BLaER1 treated with 17β-estradiol and CSF1 and Interleukin-3, amounts not matched to agents 10 nM and 100 nM (cell line): ENCODE measurements around the gene PCED1A.

Source experiments
- H3K27ac ChIP-seq, 11 experiments: shearing (Covaris generic); formaldehyde crosslinking; 2 replicates each; pipeline ENCODE4 v1.8.1; 2022
- H3K27me3 ChIP-seq, 11 experiments: shearing (Covaris generic); formaldehyde crosslinking; 2 replicates each; pipeline ENCODE4 v1.8.1; 2022
- H3K36me3 ChIP-seq, 11 experiments: shearing (Covaris generic); formaldehyde crosslinking; 2 replicates each; pipeline ENCODE4 v1.8.1; 2022
- H3K4me1 ChIP-seq, 10 experiments: shearing (Covaris generic); formaldehyde crosslinking; 2 replicates each; pipeline ENCODE4 v1.8.1; 2022
- H3K4me2 ChIP-seq, 11 experiments: shearing (Covaris generic); formaldehyde crosslinking; 2 replicates each; pipeline ENCODE4 v1.8.1; 2022
- H3K4me3 ChIP-seq, 10 experiments: shearing (Covaris generic); formaldehyde crosslinking; 2 replicates each; pipeline ENCODE4 v1.8.1; 2022
- H3K9ac ChIP-seq, 11 experiments: shearing (Covaris generic); formaldehyde crosslinking; 2 replicates each; pipeline ENCODE4 v1.8.1; 2022
- H3K9me3 ChIP-seq, 11 experiments: shearing (Covaris generic); formaldehyde crosslinking; replicated peaks in 1 of 11; 2 replicates each; pipeline ENCODE4 v1.8.1; 2022
- H4K20me1 ChIP-seq, 11 experiments: shearing (Covaris generic); formaldehyde crosslinking; 2 replicates each; pipeline ENCODE4 v1.8.1; 2022
- Cebpa-rat ChIP-seq, 11 experiments: shearing (Covaris generic); IDR thresholded peaks; 2 replicates each; pipeline ENCODE4 v1.8.1; 2022

PCED1A gene, protein sequence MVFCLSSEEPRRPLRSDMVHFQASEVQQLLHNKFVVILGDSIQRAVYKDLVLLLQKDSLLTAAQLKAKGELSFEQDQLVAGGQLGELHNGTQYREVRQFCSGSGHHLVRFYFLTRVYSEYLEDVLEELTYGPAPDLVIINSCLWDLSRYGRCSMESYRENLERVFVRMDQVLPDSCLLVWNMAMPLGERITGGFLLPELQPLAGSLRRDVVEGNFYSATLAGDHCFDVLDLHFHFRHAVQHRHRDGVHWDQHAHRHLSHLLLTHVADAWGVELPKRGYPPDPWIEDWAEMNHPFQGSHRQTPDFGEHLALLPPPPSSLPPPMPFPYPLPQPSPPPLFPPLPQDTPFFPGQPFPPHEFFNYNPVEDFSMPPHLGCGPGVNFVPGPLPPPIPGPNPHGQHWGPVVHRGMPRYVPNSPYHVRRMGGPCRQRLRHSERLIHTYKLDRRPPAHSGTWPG

DNA sequence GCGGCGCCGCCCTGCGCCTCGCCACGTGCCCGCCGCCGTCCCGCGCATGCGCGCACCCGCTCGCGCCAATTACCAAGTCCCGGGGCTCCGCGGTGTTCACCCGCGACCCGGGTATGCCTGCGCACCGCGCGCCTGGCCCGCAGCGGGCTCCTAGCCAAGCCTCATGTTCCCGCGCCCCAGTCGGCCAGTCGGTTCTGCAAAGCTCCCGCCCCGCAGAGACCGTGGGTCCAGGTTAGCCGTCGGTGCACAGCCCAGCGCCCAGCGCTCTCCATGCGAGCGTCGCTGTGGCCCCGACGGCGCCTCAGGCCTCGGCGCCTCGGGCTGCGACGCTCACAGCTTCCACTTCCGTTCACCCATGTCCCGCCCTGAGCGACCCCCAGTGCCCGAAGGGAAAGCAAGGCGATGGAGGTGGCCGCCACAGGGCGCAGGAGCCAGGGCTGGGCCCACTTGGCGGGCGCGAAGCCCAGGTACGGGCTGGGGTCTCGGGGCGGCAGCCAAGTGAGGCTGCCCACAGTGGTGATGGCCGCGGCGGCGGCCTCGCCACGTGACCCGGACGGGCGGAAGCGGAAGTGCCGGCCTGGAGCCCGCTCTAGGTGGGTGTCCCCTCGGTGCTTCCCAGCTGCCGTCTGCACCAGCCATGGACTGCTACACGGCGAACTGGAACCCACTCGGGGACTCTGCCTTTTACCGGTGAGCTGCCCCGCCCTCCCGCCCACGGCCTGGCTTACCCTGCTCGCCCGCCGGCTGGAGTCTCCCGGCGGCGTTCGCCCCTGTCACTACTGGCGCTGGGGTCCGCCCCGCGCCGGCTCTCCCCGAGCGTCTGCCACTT, at the start of gene PCED1A, which contains the start of gene VPS16:
Gene PCED1A, minus strand, starts transcription at position 518 of the 829 bp plus-strand sequence. CDS start 743 bp downstream, outside the sequence.
Gene VPS16, plus strand, starts transcription at position 608 of the 829 bp plus-strand sequence. Its CDS starts 30 bp downstream, at position 638.
- Histone ChIP-seq H3K4me2 (peak within 1 kb of the TSS; percentile 86 to 95 (median 91)), H3K4me3 (peak within 1 kb of the TSS; percentile 70 to 89 (median 80)), H3K36me3 (peaks cover 0 to 13% (median 0%) of the 10 kb centered on the region in 11 experiments; a peak in 5 of 22 replicates), H3K27me3 (no peaks in the 10 kb centered on the region), H4K20me1 (peaks cover 0 to 9% (median 0%) of the 10 kb centered on the region in 11 experiments; a peak in 4 of 22 replicates), H3K9ac (peak within 1 kb of the TSS; percentile 76 to 93 (median 88)), H3K9me3 (no peaks in the 10 kb centered on the region), H3K27ac (peak within 1 kb of the TSS; percentile 86 to 98 (median 94)), H3K4me1 (peaks cover 39 to 48% (median 42%) of the 10 kb centered on the region in 10 experiments)
- TF ChIP-seq Cebpa-rat (IDR thresholded peaks at IDR 0.05): no peak

DNA sequence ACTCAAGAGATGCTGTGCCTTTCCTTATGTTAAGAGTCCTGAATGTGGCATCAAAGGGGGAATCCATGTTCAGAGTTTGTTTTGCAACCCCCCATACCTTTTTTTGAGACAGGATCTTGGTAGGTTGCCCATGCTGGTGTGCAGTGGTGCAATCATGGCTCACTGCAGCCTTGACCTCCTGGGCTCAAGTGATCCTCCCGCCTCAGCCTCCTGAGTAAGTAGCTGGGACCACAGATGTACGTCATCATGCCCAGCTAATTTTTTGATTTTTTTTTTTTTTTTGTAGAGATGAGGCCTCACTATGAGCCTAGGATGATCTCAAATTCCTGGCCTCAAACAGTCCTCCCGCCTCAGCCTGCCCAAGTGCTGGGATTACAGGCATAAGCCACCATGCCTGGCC, 49.3 kb upstream of the PCED1A start:
- no peak for TF ChIP-seq Cebpa-rat (IDR thresholded peaks at IDR 0.05)
- Histone ChIP-seq H3K27ac (no peak overlapping the region; a peak in 1 of 22 replicates), H3K27me3 (no peaks in the 10 kb centered on the region), H3K9ac (no peak overlapping the region), H3K9me3 (peaks cover 9 to 37% (median 26%) of the 10 kb centered on the region in 11 experiments), H3K4me3 (no peak overlapping the region), H3K36me3 (peaks cover 9 to 64% (median 29%) of the 10 kb centered on the region in 11 experiments; a peak in 21 of 22 replicates), H3K4me1 (peaks cover 2 to 43% (median 30%) of the 10 kb centered on the region in 10 experiments; a peak in 19 of 20 replicates), H4K20me1 (peaks cover 12 to 80% (median 33%) of the 10 kb centered on the region in 11 experiments; a peak in 17 of 22 replicates), H3K4me2 (peak overlapping the region in 5 of 11 experiments; percentile 5 to 52 (median 47); a peak in 6 of 22 replicates)

- Histone ChIP-seq H3K4me2 (no peak overlapping the region; a peak in 1 of 22 replicates), H3K9me3 (peaks cover 3 to 31% (median 20%) of the 10 kb centered on the region in 11 experiments), H3K4me3 (no peak overlapping the region), H4K20me1 (peaks cover 12 to 85% (median 35%) of the 10 kb centered on the region in 11 experiments; a peak in 17 of 22 replicates), H3K27me3 (no peaks in the 10 kb centered on the region), H3K27ac (no peak overlapping the region), H3K9ac (no peak overlapping the region), H3K36me3 (peaks cover 6 to 59% (median 23%) of the 10 kb centered on the region in 11 experiments; a peak in 21 of 22 replicates), H3K4me1 (peaks cover 7 to 49% (median 36%) of the 10 kb centered on the region in 10 experiments)
- no peak for TF ChIP-seq Cebpa-rat (IDR thresholded peaks at IDR 0.05)
Observed at GRCh38 chr20:2889209-2889608, 48.8 kb upstream of the PCED1A start.

GRCh38 chr20:2888224-2888955, 47.9 kb upstream of the PCED1A start:
- Histone ChIP-seq H3K27ac (no peak overlapping the region), H3K4me3 (no peak overlapping the region), H3K4me1 (peaks cover 13 to 56% (median 41%) of the 10 kb centered on the region in 10 experiments), H3K9me3 (peaks cover 0 to 24% (median 13%) of the 10 kb centered on the region in 11 experiments; a peak in 17 of 22 replicates), H3K9ac (no peak overlapping the region), H4K20me1 (peaks cover 15 to 92% (median 39%) of the 10 kb centered on the region in 11 experiments; a peak in 17 of 22 replicates), H3K27me3 (no peaks in the 10 kb centered on the region), H3K4me2 (peak overlapping the region in 2 of 11 experiments; percentile 4 to 15; a peak in 1 of 22 replicates), H3K36me3 (peaks cover 3 to 51% (median 18%) of the 10 kb centered on the region in 11 experiments; a peak in 19 of 22 replicates)
- TF ChIP-seq Cebpa-rat (IDR thresholded peaks at IDR 0.05): no peak

- H3K9ac ChIP-seq: no peak overlapping the region
- H3K4me2 ChIP-seq: peak overlapping the region in 2 of 11 experiments; percentile 4 to 15; a peak in 2 of 22 replicates
- H4K20me1 ChIP-seq: peaks cover 17 to 94% (median 43%) of the 10 kb centered on the region in 11 experiments; a peak in 17 of 22 replicates
- H3K27me3 ChIP-seq: no peaks in the 10 kb centered on the region
- H3K4me1 ChIP-seq: peaks cover 13 to 56% (median 41%) of the 10 kb centered on the region in 10 experiments
- H3K4me3 ChIP-seq: no peak overlapping the region
- H3K9me3 ChIP-seq: peaks cover 0 to 18% (median 7%) of the 10 kb centered on the region in 11 experiments; a peak in 12 of 22 replicates
- TF ChIP-seq Cebpa-rat (IDR thresholded peaks at IDR 0.05): no peak
- peaks cover 3 to 48% (median 15%) of the 10 kb centered on the region in 11 experiments; a peak in 19 of 22 replicates for H3K36me3 ChIP-seq
- H3K27ac ChIP-seq: no peak overlapping the region
Observed at GRCh38 chr20:2887715-2888114, 47.3 kb upstream of the PCED1A start.

DNA sequence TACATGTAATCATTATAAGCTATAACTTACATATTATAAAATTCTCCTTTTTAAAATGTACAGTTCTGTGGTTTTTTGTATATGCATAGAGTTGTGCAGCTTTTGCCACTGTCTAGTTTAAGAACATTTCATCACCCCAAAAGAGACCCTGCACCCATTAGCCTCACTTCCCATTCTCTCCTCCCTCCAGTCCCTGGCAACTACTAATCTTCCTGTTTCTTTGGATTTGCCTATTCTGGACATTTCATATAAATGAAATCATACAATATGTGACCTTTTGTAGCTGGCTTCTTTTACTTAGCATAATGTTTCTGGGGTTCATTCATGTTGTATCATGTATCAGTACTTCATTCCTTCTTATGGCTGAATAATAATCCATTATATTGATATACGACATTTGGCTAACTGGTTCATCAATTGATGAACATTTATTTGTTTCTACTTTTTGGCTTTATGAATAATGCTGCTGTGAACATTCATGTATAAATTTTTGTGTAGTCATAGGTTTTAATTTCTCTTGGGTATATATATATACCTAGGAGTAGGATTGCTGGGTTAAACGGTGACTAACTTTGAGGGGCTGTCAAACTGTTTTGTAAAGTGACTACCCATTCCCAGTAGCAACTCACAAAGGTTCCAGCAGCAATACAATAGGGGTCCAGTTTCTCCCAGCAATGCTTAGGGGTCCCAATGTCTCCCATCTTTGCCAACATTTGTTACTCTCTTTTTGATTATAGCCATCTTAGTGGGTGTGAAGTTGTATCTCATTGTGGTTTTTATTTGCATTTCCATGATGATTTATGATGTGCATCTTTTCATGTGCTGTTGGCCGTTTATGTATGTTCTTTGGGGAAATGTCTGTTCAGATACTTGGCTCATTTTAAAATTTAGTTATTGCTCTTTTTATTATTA, 43.5 kb upstream of the PCED1A start:
- Histone ChIP-seq H3K4me3 (no peak overlapping the region), H4K20me1 (peaks cover 42 to 92% (median 70%) of the 10 kb centered on the region in 11 experiments; a peak in 20 of 22 replicates), H3K4me1 (peaks cover 8 to 40% (median 24%) of the 10 kb centered on the region in 10 experiments), H3K36me3 (peaks cover 0 to 52% (median 23%) of the 10 kb centered on the region in 11 experiments; a peak in 16 of 22 replicates), H3K27me3 (no peaks in the 10 kb centered on the region), H3K9ac (no peak overlapping the region), H3K4me2 (peak overlapping the region in 9 of 11 experiments; percentile 3 to 61 (median 20); a peak in 10 of 22 replicates), H3K9me3 (no peaks in the 10 kb centered on the region), H3K27ac (no peak overlapping the region)
- no peak for TF ChIP-seq Cebpa-rat (IDR thresholded peaks at IDR 0.05)

DNA sequence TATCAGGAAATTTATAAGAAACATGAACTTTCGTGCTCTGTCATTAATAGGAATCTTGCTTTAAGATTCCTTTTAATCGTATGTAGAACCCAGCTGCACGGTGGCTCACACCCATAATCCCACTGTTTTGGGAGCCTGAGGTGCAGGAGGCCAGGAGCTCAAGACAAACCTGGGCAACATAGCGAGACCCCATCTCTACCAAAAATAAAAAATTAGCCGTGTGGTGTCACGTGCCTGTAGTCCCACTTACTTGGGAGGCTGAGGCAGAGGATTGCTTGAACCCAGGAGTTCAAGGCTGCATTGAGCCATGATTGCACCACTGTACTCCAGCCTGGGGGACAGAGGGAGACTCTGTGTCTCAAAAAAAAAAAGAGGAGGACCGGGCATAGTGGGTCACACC, 40.2 kb upstream of the PCED1A start:
- no peak overlapping the region for H3K27ac ChIP-seq
- H3K9me3 ChIP-seq: no peaks in the 10 kb centered on the region
- peaks cover 5 to 82% (median 42%) of the 10 kb centered on the region in 11 experiments; a peak in 21 of 22 replicates for H3K36me3 ChIP-seq
- peaks cover 14 to 51% (median 24%) of the 10 kb centered on the region in 10 experiments for H3K4me1 ChIP-seq
- peaks cover 37 to 92% (median 75%) of the 10 kb centered on the region in 11 experiments; a peak in 21 of 22 replicates for H4K20me1 ChIP-seq
- H3K4me2 ChIP-seq: no peak overlapping the region
- H3K27me3 ChIP-seq: no peaks in the 10 kb centered on the region
- TF ChIP-seq Cebpa-rat (IDR thresholded peaks at IDR 0.05): no peak
- H3K4me3 ChIP-seq: no peak overlapping the region
- H3K9ac ChIP-seq: no peak overlapping the region
